NB4 (cell line): ENCODE measurements around the gene LAMA5.

Experiments
- CTCF ChIP-seq: IDR thresholded peaks from one replicate; pipeline ENCODE4 v1.5.1; 2012; ENCODE audit warnings: low read depth, low read length
- MYC ChIP-seq: IDR thresholded peaks from 2 replicates; pipeline ENCODE4 v1.6.1; 2011; ENCODE audit warnings: low read depth, low read length
- POLR2A ChIP-seq: IDR thresholded peaks from 2 replicates; pipeline ENCODE4 v1.6.1; 2011; ENCODE audit warnings: mild to moderate bottlenecking; ENCODE audit not compliant: insufficient read length; ENCODE audit errors: extremely low read depth

GRCh38 chr20:62335532-62335931 is 31.6 kb downstream of the LAMA5 start:
- TF ChIP-seq CTCF: no peak
- TF ChIP-seq POLR2A: no peak
- TF ChIP-seq MYC: no peak
